ENCODE results near the gene SPAG16.

- TF ChIP-seq GATA2 (IDR thresholded peaks at IDR 0.05; ENCODE audit: low read depth, low read length) (no peak), GATA3 (IDR thresholded peaks at IDR 0.05; ENCODE audit: low read depth, low read length) (no peak)
Measured at GRCh38 chr2:213551526-213551925, 267.3 kb downstream of the SPAG16 start.

Measured in SH-SY5Y (cell line).